ENCODE measurements around the gene AK5.
"Not testable (repeated sequence)": the region's sequence is repeated elsewhere in the genome, so short reads cannot be mapped to it uniquely, and the experiment has no call there.

The AK5 gene

GRCh38 chr1:77283701-77284425 is 2.0 kb downstream of the AK5 start:
- in situ Hi-C loops (cut with HindIII; ENCODE audit: low sequenced_read_pairs), result no loop called here

DNA sequence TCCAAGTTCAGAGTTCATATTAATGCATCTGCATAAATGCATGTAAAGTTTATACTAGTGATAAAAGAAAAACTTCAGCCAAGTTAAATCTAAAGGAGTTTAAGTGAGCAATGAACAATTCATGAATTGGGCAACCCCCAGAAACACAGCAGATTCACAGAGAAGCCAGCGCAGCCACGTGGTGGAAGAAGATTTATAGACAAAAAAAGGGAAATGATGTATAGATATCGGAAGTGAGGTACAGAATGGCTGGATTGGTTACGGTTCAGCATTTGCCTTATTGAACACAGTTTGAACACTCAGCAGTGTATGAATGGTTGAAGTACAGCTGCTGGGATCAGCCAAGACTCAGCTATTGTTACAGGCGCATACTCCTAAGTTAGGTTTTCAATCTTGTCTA is 5.7 kb downstream of the AK5 start:
- in situ Hi-C loops (cut with HindIII; ENCODE audit: low sequenced_read_pairs), result no loop called here

DNA sequence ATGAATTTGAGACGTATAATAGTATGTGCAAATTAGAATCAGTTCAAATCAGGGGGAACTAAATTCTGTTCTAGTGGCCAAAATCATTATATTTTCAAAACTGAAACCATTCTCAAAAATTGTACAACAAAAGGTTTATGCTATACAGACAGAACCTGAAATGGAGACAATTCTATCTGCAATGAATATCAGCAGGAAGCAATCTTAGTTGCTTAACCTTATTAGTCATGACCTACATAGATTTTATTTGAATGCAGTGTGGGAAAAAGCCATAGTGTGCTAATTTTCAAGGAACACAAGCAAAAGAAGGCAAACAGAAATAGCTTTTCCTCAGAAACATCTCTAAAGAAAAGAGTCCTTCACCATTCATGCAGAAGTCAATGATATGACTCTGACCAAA is 6.5 kb downstream of the AK5 start:
- in situ Hi-C loops (cut with HindIII; ENCODE audit: low sequenced_read_pairs), result no loop called here

- in situ Hi-C loops (cut with HindIII; ENCODE audit: low sequenced_read_pairs), result no loop called here
Measured at GRCh38 chr1:77290576-77290975, 8.8 kb downstream of the AK5 start.

- in situ Hi-C loops (cut with HindIII; ENCODE audit: low sequenced_read_pairs), result no loop called here
Measured at GRCh38 chr1:77292551-77292950, 10.7 kb downstream of the AK5 start.

DNA sequence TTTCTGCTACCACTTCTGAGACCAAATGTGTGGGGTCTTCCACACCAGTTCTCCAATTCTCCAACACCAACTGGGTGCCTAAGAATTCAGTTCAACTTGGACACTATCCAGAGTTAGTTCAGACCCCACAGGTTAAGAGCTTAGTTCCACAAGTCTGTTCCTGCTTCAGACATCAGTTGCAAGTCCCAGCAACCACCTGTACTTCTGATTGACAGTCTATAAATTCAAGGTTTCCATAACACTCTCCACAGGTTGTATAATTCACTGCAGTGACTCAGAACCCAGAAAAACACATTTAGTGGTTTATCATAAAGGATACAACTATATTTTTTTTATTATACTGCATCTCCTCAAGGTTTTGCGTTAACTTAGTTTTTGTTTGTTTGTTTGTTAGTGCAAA is 18.7 kb downstream of the AK5 start:
- in situ Hi-C loops (cut with HindIII; ENCODE audit: low sequenced_read_pairs), result no loop called here

DNA sequence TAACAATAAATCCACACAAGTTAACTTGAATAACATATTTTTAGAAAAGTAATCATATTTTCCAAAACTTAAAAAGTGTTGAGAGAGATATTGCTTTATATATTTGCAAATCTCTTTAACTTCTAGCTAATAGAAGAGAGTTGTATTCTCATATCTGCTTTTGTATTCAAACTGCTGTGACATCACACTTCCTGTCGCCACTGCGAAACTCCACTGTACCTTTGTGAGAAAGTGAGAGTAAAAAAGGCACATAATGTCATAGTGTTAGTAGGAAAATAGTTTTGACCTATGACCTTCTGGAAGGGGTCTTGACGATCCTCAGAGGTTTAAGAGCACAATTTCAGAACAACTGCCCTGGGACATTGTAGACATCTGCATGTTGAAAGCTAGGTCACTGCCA is 21.6 kb downstream of the AK5 start:
- in situ Hi-C loops (cut with HindIII; ENCODE audit: low sequenced_read_pairs), result no loop called here

GRCh38 chr1:77308889-77309621 is 27.2 kb downstream of the AK5 start:
- in situ Hi-C loops (cut with HindIII; ENCODE audit: low sequenced_read_pairs), result no loop called here

DNA sequence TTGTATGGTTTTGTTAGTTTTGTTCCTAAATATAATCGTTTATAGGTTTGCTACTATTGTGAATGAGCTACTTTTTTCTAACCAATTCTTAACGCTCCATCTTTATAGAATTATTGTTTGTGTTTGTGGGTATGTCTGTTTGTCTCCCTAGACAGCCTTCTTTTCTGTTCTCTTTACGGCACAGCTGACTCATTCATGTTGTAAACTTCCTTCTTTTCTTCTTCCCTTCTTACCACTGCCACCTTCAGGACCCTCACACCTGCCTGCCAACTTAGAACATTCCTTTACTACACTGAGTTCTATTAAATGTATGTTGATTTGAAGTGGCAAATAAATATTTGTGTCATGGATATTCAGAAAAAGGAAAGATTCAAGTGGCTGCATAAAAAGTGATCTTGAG is 29.1 kb downstream of the AK5 start:
- in situ Hi-C loops (cut with HindIII; ENCODE audit: low sequenced_read_pairs), result no loop called here

GRCh38 chr1:77312364-77312763 is 30.5 kb downstream of the AK5 start:
- in situ Hi-C loops (cut with HindIII; ENCODE audit: low sequenced_read_pairs), result not testable (repeated sequence)

DNA sequence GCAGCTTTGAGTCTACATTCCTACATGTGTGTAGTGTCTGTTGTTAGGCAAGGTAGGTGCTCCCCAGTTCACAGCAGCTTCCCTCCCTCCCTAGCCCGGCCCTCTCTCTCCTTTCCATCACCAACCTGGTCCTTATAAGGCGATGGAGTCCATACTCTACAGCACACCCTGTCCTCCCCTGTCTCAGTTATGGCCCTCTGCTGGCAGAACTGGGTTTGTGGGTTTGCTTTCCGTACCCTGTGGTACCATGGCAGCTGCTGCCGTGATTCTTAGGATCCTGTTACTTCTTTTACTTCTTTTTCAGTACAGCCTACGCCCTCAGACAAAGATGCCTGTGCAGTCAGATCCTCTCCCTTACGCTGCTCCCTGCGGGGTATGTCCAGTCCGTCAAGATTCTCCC is 31.7 kb downstream of the AK5 start:
- in situ Hi-C loops (cut with HindIII; ENCODE audit: low sequenced_read_pairs), result no loop called here

DNA sequence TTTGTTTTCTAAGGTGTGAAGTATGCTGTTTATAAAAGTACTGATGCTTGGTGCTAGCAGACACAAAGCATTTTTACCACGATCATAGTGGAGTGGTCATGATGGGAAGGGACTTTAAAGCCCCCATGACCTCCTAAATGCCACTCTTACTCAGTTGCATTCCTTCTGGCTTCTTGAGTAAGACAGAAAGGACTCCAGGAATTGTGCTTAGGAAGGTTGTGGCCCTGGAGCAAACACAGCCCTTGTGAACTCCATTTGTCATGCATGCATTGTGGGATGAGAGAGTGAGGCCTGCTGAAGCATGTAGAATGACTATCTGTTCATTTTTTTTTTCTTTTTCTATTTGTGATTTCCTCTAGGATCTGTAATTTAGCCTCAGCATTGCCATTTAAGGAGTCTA is 34.2 kb downstream of the AK5 start:
- in situ Hi-C loops (cut with HindIII; ENCODE audit: low sequenced_read_pairs), result no loop called here

GRCh38 chr1:77316966-77317365 is 35.1 kb downstream of the AK5 start:
- in situ Hi-C loops (cut with HindIII; ENCODE audit: low sequenced_read_pairs), result no loop called here

DNA sequence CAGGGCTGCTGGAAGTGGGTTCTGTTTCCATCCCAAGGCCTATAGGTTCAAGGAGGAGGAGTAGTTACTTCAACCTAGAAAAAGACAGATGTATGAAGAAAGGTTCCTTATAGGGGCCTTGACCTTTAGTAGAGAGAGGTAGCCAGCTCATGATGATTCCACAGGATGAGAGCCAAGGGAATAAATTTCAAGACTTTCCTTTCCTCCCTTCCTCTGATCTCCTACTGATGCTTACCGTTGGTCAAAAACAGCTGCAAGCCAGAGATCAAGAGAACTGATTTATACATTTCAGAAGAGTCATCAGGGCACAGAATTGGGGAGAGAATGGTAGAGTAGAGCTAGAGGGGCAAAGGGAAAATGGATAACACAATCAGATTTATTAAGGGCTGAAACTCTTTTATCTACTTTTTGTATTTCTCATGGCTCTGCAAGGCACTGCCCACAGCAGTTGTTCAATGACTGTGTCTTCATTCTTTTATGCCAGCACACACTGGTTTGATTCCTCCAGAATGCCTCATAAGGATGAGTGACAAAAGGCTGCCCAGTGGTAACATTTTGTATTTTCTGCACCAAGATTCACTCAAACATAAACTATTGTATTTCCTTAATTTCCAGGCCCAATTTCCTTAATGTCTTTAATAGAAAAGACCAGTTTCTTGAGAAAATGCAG is 37.4 kb downstream of the AK5 start:
- in situ Hi-C loops (cut with HindIII; ENCODE audit: low sequenced_read_pairs), result no loop called here

DNA sequence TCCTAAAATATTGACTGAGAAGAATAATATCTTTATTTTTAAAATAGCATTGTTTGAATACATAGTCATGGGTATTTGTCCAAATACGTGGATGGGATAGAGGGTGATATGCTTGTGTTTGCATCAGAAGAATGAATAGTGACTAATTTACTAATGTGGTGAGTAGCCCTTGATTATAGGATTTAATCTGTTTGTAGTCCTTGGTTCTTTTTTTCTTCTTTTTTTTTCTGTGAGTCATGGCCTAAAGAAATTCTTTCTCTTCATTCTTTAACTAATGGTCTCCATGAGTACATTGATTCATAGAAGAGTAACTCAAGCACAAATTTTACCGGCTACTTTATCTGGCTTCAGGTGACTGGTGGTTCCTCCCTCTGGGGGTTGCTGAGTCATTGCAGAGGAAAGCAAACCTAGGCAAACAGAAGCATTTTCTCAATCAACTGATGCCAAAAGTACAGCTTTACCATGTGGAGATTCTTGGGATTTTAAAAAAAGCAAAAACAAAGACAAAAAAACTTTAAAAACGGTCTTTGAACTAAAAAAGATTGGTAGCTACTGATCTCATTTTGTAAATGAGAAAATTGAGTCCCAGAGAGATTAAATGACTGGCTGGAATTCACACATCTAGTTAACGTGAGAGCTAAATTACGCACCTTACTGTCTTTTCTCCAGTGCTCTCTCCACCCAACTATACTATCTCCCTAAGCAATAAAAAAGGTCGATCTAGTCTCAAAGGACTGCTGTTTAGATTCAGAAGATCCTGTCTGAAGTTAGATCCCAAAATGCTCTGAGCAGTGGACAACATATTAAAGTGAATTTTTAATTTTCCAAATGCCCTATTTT is 40.5 kb downstream of the AK5 start:
- in situ Hi-C loops (cut with HindIII; ENCODE audit: low sequenced_read_pairs), result no loop called here

GRCh38 chr1:77333501-77333900 is 51.7 kb downstream of the AK5 start:
- in situ Hi-C loops (cut with HindIII; ENCODE audit: low sequenced_read_pairs), result no loop called here

GRCh38 chr1:77336729-77337128 is 54.9 kb downstream of the AK5 start:
- in situ Hi-C loops (cut with HindIII; ENCODE audit: low sequenced_read_pairs), result no loop called here

DNA sequence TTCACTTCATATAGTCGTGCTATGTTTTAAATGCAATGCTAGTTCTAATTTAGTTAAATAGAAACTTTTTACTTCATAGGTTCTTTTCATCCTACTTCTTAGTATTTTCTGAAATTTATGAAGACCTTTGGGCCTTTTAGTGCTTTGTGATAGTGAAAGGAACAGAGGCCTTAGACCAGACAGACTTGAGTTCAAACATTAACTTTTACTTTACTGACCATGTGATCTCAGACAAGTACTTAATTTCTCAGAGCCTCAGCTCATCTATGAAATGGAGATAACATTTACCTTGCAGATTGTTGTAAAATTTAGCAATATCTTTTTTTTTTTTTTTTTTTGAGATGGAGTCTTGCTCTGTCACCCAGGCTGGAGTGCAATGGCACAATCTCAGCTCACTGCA is 57.5 kb downstream of the AK5 start:
- in situ Hi-C loops (cut with HindIII; ENCODE audit: low sequenced_read_pairs), result no loop called here

DNA sequence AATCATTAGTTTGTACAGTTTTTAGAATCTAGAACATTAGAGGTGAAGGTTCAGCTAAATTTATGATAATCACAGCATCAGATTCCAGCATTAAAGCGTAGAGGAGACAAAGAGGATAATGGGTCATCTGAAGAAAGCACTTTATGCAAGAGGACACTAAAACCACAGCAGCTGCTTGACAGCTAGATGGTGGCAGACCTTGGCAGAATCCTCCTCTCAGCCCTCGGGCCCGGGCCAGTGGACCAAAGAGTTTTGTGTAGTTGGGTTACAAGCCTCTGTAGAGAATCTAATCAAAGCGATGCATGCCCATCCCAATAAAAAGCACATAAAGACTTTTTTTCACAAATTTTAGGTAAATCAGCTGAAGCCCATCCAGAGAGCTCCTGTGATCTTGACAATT is 59.4 kb downstream of the AK5 start:
- in situ Hi-C loops (cut with HindIII; ENCODE audit: low sequenced_read_pairs), result no loop called here

- in situ Hi-C loops (cut with HindIII; ENCODE audit: low sequenced_read_pairs), result no loop called here
Measured at GRCh38 chr1:77342745-77343144, 60.9 kb downstream of the AK5 start.

DNA sequence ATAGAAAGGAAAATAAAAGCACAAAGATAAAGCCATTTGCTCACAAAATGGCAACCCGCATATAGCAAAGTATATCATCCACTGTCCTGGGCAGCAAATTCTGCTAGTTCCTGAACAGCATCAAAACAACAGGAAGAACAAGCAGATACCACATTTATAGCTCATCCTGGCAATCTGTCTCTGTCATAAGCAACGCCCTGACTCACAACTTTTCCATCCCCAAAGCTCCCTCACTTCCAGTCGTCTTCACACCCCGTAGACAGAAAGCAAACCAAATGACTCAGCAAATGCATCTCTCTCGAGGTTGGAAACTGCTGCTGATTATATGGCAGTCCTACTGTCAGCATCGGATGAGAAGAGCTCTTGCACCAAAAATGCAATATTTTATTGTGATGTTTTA is 65.8 kb downstream of the AK5 start:
- in situ Hi-C loops (cut with HindIII; ENCODE audit: low sequenced_read_pairs), result no loop called here

Measured in endothelial cell of hepatic sinusoid (primary cell).